Thyroid gland (tissue), 4 donors: ENCODE measurements around the gene CUTC.

Experiments
- POLR2A ChIP-seq, 2 donors: fragments of 450-650 bp; IDR thresholded peaks; one replicate each; pipeline ENCODE4 v1.6.1; 2017; ENCODE audit warnings: antibody characterized with exemption in 2 of 2, mild to moderate bottlenecking in 2 of 2, moderate library complexity in 1 of 2
- TF ChIP-seq, protein P1 (sequence below), 6 experiments: fragments of 200-600 bp in 3 of 6; fragments of 450-650 bp in 3 of 6; sonication (generic) in 3 of 6; IDR thresholded peaks; one replicate each; pipeline ENCODE4 v1.5.1; 2016 to 2019; ENCODE audit warnings: antibody characterized with exemption in 6 of 6, mild to moderate bottlenecking in 2 of 6, inconsistent platforms in 1 of 6, moderate library complexity in 1 of 6

DNA sequence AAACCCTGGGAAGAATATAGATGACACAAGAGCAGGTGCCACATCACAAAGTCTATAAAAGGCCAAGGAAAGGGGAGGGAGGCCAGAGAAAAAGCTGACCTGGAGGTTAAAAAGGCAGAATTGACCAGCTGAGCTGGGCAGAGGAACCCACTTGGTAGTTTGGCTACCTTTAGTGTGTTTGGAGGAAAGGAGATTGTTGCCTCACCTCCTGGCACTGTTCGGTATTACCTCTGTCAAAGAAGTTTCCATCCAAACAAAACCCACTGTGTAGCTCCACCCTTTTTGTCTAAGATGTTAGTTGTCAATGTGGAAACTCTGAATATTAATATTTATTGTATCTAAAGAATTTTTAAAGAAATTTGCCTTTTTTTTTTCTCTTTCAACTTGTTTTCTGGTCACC, 49.3 kb upstream of the CUTC start:
- TF ChIP-seq, protein P1, sequence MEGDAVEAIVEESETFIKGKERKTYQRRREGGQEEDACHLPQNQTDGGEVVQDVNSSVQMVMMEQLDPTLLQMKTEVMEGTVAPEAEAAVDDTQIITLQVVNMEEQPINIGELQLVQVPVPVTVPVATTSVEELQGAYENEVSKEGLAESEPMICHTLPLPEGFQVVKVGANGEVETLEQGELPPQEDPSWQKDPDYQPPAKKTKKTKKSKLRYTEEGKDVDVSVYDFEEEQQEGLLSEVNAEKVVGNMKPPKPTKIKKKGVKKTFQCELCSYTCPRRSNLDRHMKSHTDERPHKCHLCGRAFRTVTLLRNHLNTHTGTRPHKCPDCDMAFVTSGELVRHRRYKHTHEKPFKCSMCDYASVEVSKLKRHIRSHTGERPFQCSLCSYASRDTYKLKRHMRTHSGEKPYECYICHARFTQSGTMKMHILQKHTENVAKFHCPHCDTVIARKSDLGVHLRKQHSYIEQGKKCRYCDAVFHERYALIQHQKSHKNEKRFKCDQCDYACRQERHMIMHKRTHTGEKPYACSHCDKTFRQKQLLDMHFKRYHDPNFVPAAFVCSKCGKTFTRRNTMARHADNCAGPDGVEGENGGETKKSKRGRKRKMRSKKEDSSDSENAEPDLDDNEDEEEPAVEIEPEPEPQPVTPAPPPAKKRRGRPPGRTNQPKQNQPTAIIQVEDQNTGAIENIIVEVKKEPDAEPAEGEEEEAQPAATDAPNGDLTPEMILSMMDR (IDR thresholded peaks at IDR 0.05): peak in 1 of 6 experiments; percentile 21
- no peak for TF ChIP-seq POLR2A (IDR thresholded peaks at IDR 0.05)
